Endothelial cell (in vitro differentiated cells): ENCODE results near the gene RPL28. TPM values are rescaled to one million over a fixed set of nuclear protein-coding genes. Genes with fewer than 3 reads are reported as not detected.

Experiments used
- DNase-seq: peaks from one replicate; pipeline ENCODE4 v3.0.0; 2021; ENCODE audit warnings: low spot score
- H3K27ac Mint-ChIP-seq: one replicate; pipeline ENCODE4 v1.8.0; 2021; ENCODE audit warnings: mixed read lengths, inconsistent platforms; ENCODE audit not compliant: unreplicated experiment
- H3K27me3 Mint-ChIP-seq: one replicate; pipeline ENCODE4 v1.8.0; 2021; ENCODE audit warnings: mild to moderate bottlenecking, moderate library complexity, mixed read lengths, inconsistent platforms; ENCODE audit not compliant: unreplicated experiment
- H3K36me3 Mint-ChIP-seq: one replicate; pipeline ENCODE4 v1.8.0; 2021; ENCODE audit warnings: mild to moderate bottlenecking, low read depth, mixed read lengths, inconsistent platforms; ENCODE audit not compliant: unreplicated experiment
- H3K4me1 Mint-ChIP-seq: one replicate; pipeline ENCODE4 v1.8.0; 2021; ENCODE audit warnings: mild to moderate bottlenecking, mixed read lengths, inconsistent platforms; ENCODE audit not compliant: unreplicated experiment
- H3K4me3 Mint-ChIP-seq: one replicate; pipeline ENCODE4 v1.8.0; 2021; ENCODE audit warnings: mild to moderate bottlenecking, mixed read lengths, inconsistent platforms; ENCODE audit not compliant: unreplicated experiment
- H3K9me3 Mint-ChIP-seq: one replicate; pipeline ENCODE4 v1.8.0; 2021; ENCODE audit warnings: mixed read lengths, inconsistent platforms; ENCODE audit not compliant: unreplicated experiment
- total RNA-seq: library from RNA; stranded (reverse); fragmentation: NEBNext Ultra II Directional; extraction: Animal tissue kit (Norgen Biotek cat#: 25700); gene quantifications from one replicate; pipeline ENCODE4 v1.2.1, GENCODE V29; 2021; ENCODE audit not compliant: unreplicated experiment
- TF ChIP-seq, protein P1 (sequence below): fragments of 200-600 bp; sonication (generic); IDR thresholded peaks from one replicate; pipeline ENCODE4 v1.5.0; 2021; ENCODE audit warnings: antibody characterized with exemption; ENCODE audit not compliant: unreplicated experiment

The RPL28 gene
- total RNA-seq, 1 donor from 2014 or later: 3,792 TPM

DNA sequence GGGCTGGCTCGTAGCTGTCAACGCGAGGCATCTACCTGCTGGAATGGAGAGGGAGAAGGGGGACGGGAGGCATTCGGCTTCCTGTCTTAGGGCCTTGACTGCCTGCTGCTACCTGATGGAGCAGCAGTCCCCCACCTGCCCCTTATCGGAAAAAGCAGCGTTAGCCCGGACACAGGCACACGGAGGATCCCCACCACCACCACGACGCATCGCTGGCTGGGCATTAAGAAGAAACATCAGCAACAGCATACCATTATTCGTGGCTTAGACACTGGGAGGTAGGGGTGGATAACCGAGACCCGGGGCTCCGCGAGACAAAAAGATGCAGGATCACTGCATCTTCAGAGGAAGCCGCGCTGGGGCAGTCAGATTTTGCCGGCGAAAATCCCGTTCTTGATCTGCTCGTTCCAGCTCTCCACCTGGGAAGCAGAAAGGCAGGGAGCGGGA, 32.4 kb upstream of the RPL28 start:
- Mint-ChIP-seq H3K4me1 (peaks cover 9% of the 10 kb centered on the region), H3K27ac (no peak overlapping the region)
- TF ChIP-seq, protein P1, sequence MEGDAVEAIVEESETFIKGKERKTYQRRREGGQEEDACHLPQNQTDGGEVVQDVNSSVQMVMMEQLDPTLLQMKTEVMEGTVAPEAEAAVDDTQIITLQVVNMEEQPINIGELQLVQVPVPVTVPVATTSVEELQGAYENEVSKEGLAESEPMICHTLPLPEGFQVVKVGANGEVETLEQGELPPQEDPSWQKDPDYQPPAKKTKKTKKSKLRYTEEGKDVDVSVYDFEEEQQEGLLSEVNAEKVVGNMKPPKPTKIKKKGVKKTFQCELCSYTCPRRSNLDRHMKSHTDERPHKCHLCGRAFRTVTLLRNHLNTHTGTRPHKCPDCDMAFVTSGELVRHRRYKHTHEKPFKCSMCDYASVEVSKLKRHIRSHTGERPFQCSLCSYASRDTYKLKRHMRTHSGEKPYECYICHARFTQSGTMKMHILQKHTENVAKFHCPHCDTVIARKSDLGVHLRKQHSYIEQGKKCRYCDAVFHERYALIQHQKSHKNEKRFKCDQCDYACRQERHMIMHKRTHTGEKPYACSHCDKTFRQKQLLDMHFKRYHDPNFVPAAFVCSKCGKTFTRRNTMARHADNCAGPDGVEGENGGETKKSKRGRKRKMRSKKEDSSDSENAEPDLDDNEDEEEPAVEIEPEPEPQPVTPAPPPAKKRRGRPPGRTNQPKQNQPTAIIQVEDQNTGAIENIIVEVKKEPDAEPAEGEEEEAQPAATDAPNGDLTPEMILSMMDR: no peak

DNA sequence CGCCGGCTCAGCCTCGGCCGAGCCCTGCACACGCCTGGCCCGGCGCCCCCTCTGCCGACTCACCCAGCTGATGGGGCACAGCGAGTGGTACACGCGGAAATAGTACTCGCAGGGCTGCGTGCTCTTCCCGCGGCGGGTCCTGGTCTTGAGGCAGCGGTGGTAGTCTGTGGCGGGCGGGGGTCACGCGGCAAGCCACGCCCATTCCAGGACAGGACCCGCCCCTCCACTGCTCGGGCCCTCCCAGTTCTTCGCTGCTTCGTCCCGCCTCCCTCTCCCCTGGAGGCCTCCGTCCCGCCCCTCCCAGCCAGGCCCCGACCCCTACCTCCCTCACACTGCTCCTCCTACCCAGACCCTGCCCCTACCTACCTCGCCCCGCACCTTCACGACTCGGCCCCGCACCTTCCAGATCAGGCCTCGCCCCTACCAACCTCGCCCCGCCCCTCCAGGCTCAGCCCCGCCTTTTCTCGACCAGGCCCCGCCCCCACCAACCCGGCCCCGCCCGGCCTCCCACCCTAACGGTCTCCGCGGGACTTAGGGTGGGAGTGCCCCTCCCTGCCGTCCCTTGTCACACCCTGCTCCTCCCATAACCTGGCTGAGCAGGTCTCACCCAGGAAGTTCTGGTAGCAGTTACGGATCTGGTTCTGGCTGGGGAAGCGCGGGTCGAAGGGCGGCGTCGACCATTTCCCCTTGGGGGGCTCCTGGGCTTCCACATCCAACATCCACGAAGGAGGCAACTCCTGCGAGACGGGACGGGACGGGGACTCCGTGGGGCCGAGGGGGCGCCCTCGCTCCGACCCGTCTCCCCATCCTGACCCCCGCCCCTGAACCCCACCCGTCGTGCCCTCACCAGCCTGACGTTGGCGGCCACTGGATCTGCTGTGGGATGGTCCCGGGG, 31.7 kb upstream of the RPL28 start:
- Mint-ChIP-seq H3K4me1 (peaks cover 3% of the 10 kb centered on the region), H3K36me3 (peaks cover 3% of the 10 kb centered on the region), H3K27ac (no peak overlapping the region), H3K9me3 (no peaks in the 10 kb centered on the region), H3K27me3 (peaks cover 35% of the 10 kb centered on the region), H3K4me3 (peak overlapping the region; percentile 73)
- peak; percentile 72 for DNase-seq
- TF ChIP-seq, protein P1: no peak

More for the DNA sequence above, 32.4 kb upstream of the RPL28 start:
- H3K27me3 Mint-ChIP-seq: peaks cover 35% of the 10 kb centered on the region
- no peak for DNase-seq
- no peaks in the 10 kb centered on the region for H3K9me3 Mint-ChIP-seq
- no peak overlapping the region for H3K4me3 Mint-ChIP-seq
- peaks cover 3% of the 10 kb centered on the region for H3K36me3 Mint-ChIP-seq

DNA sequence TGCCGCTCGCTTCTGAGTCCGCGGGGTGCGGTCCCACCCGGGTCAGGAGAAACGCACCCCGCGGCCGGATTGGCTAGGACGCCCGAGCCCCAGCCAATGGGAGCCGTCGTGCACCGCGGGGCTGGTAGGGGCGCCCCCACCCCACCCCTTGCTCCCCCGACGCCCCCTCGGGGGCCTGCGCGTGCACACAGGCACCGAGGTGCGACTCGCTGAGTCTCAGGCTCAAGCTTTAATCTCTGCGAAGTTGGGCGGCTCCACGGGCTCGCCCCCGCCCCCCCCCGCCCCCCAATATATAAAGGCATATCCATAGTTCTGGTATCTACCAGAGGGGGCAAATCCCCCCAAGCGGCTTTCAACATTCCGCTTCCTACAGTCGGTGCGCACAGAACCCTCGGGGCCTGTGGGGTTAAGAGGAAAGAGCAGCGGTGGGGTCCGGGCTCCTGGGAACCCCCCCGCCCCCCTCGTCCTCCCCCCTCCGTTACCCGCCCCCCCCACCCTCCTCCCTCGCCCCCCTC, 31.0 kb upstream of the RPL28 start, which contains the start of gene COX6B2:
Gene COX6B2 (minus strand): TSS at position 22 of the 515 bp plus-strand sequence. CDS start 198 bp downstream, outside the sequence.
- peaks cover 3% of the 10 kb centered on the region for H3K4me1 Mint-ChIP-seq
- H3K27me3 Mint-ChIP-seq: peaks cover 35% of the 10 kb centered on the region
- TF ChIP-seq, protein P1: no peak
- H3K36me3 Mint-ChIP-seq: peaks cover 3% of the 10 kb centered on the region
- no peak for DNase-seq
- peak within 1 kb of the TSS; percentile 70 for H3K27ac Mint-ChIP-seq
- H3K9me3 Mint-ChIP-seq: no peaks in the 10 kb centered on the region
- peak within 1 kb of the TSS; percentile 73 for H3K4me3 Mint-ChIP-seq

DNA sequence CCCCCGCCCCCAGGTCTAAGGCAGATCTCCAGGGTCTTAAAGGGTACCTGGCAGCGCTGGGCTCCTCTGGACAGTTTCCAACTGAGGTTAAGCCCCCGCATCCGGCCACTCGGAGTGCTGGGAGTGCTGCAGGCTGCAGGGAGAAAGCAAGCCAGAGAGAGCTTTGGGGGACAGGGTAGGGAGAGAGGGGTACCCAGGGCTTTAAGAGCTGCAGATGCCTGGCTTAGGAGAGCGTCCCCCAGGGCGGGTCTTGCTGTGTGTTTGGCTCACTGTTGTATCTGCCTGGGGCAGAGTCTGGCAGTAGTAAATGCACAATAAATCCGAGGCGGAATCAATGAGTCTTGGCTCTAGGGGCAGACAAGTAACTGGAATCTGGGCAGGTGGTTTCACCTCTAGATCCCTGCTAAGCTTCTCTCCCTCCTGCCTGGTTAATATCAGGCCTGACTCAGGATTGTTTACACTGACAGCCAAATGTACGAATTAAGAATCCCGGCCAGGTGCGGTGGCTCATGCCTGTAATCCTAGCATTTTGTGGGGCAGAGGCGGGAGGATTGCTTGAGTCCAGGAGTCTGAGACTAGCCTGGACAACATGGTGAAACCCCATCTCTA, 30.4 kb upstream of the RPL28 start:
- DNase-seq: no peak
- H3K4me1 Mint-ChIP-seq: peaks cover 3% of the 10 kb centered on the region
- TF ChIP-seq, protein P1: no peak
- no peaks in the 10 kb centered on the region for H3K9me3 Mint-ChIP-seq
- H3K36me3 Mint-ChIP-seq: peaks cover 3% of the 10 kb centered on the region
- H3K27ac Mint-ChIP-seq: peak overlapping the region; percentile 70
- H3K4me3 Mint-ChIP-seq: no peak overlapping the region
- peaks cover 35% of the 10 kb centered on the region for H3K27me3 Mint-ChIP-seq
